Measurements from ENCODE around the gene SRM.

DNA sequence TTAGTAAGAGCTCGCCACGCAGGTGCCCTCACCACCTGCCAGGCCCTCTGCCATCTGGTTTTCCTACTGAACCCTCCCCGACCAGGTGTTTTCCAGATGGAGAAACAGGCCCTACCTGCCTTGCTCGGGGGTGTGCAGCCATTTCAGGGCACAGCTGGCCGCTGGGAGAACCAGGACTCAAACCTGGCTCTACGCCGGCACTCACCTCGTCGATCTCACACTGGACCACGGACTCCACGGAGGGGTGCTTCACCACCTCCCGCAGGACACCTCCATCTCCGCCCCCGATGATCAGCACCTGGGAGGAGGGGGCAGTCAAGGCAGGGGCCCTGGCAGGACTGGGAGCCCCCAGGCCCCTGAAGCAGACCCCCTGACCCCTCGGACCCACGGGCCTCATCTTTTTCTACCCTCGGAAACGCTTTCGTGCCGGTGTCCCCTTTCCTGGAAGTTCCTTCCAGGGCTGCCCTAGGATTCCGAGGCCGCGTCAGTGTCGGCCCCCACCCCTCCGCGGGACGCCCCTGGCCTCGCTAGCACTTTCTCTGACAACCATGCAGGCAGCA is 1.1 kb downstream of the SRM start:
- no peak for TF ChIP-seq EZH2 (IDR thresholded peaks at IDR 0.05; ENCODE audit: borderline replicate concordance, insufficient read depth, low read depth, low read length, poor library complexity, severe bottlenecking)
- TF ChIP-seq, protein P1, sequence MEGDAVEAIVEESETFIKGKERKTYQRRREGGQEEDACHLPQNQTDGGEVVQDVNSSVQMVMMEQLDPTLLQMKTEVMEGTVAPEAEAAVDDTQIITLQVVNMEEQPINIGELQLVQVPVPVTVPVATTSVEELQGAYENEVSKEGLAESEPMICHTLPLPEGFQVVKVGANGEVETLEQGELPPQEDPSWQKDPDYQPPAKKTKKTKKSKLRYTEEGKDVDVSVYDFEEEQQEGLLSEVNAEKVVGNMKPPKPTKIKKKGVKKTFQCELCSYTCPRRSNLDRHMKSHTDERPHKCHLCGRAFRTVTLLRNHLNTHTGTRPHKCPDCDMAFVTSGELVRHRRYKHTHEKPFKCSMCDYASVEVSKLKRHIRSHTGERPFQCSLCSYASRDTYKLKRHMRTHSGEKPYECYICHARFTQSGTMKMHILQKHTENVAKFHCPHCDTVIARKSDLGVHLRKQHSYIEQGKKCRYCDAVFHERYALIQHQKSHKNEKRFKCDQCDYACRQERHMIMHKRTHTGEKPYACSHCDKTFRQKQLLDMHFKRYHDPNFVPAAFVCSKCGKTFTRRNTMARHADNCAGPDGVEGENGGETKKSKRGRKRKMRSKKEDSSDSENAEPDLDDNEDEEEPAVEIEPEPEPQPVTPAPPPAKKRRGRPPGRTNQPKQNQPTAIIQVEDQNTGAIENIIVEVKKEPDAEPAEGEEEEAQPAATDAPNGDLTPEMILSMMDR (IDR thresholded peaks at IDR 0.05), result no peak
